ENCODE measurements around the gene HAX1.

The HAX1 gene

DNA sequence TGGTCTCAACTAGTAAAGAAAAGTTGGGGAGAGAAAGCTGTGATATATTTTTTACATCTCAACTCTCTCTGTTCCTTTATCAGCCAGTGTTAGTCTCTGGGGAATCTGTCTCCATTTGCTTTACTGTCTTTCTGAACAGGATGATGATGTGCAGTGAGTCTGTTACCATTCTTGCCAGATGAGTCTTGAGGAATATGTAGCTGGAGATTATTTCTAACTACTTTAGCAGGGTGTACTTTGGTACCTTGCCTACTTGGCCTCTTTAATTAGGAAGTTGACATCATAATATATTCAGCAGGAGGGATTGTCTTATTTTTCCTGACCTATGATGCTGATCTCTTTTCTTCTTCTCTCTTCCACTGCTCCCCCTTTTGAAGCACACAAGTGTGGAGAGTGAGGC lies 15.7 kb upstream of the HAX1 start:
- TF ChIP-seq, protein P1, sequence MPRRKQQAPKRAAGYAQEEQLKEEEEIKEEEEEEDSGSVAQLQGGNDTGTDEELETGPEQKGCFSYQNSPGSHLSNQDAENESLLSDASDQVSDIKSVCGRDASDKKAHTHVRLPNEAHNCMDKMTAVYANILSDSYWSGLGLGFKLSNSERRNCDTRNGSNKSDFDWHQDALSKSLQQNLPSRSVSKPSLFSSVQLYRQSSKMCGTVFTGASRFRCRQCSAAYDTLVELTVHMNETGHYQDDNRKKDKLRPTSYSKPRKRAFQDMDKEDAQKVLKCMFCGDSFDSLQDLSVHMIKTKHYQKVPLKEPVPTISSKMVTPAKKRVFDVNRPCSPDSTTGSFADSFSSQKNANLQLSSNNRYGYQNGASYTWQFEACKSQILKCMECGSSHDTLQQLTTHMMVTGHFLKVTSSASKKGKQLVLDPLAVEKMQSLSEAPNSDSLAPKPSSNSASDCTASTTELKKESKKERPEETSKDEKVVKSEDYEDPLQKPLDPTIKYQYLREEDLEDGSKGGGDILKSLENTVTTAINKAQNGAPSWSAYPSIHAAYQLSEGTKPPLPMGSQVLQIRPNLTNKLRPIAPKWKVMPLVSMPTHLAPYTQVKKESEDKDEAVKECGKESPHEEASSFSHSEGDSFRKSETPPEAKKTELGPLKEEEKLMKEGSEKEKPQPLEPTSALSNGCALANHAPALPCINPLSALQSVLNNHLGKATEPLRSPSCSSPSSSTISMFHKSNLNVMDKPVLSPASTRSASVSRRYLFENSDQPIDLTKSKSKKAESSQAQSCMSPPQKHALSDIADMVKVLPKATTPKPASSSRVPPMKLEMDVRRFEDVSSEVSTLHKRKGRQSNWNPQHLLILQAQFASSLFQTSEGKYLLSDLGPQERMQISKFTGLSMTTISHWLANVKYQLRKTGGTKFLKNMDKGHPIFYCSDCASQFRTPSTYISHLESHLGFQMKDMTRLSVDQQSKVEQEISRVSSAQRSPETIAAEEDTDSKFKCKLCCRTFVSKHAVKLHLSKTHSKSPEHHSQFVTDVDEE (CRISPR knock-in tag; IDR thresholded peaks at IDR 0.05), result no peak
- TF ChIP-seq ZFP3 (CRISPR knock-in tag; IDR thresholded peaks at IDR 0.05) (no peak), ZNF8 (CRISPR knock-in tag; IDR thresholded peaks at IDR 0.05) (no peak)
- ATAC-seq, result no peak

DNA sequence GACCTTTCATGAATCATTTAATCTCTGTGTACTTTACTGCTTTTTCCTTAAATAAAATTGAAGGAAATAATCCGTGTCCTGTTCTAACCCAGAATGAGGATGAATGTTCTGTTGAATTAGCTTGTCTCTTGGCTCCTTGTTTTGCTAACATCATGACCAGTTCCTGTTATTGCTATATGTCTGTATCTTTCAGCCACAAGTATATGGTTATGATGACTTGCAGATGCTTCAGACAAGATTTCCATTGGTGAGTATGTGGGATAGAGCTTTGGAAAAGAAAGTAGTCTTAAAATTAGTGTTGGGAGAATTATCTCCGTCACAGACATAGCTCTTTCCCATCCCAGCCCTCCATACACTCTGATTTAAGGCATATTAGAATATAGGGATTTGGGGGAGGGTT lies 13.6 kb upstream of the HAX1 start:
- no peak for ATAC-seq

DNA sequence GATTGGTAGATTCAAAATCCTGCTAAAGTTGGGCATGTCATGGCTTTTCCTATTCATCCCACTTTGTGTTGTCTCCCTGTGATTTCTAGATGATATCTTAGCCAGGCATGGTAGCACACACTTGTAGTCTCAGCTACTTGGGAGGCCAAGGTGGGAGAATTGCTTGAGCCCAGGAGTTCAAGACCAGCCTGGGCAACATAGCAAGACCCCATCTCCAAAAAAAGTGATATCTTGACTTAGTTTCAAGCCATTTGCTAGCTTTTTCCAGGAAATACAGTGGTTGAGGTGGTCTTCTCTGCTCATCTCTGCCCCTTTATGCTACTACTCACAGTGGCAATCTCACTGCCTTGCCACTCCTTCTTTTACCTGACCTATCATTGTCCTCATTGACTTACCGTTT lies 12.3 kb upstream of the HAX1 start:
- ATAC-seq, result no peak
- TF ChIP-seq CSDC2 (CRISPR knock-in tag; IDR thresholded peaks at IDR 0.05) (no peak), SNAI2 (CRISPR knock-in tag; IDR thresholded peaks at IDR 0.05) (no peak), ZNF70 (CRISPR knock-in tag; IDR thresholded peaks at IDR 0.05) (no peak), RARB (CRISPR knock-in tag; IDR thresholded peaks at IDR 0.05) (no peak), ZFP3 (CRISPR knock-in tag; IDR thresholded peaks at IDR 0.05) (no peak)
- TF ChIP-seq, protein P2, sequence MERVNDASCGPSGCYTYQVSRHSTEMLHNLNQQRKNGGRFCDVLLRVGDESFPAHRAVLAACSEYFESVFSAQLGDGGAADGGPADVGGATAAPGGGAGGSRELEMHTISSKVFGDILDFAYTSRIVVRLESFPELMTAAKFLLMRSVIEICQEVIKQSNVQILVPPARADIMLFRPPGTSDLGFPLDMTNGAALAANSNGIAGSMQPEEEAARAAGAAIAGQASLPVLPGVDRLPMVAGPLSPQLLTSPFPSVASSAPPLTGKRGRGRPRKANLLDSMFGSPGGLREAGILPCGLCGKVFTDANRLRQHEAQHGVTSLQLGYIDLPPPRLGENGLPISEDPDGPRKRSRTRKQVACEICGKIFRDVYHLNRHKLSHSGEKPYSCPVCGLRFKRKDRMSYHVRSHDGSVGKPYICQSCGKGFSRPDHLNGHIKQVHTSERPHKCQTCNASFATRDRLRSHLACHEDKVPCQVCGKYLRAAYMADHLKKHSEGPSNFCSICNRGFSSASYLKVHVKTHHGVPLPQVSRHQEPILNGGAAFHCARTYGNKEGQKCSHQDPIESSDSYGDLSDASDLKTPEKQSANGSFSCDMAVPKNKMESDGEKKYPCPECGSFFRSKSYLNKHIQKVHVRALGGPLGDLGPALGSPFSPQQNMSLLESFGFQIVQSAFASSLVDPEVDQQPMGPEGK (CRISPR knock-in tag; IDR thresholded peaks at IDR 0.05; ENCODE audit: borderline replicate concordance), result no peak
- TF ChIP-seq, protein P1 (CRISPR knock-in tag; IDR thresholded peaks at IDR 0.05), result no peak

More for the DNA sequence above, 13.6 kb upstream of the HAX1 start:
- no peak for TF ChIP-seq TCF4 (CRISPR knock-in tag; IDR thresholded peaks at IDR 0.05; ENCODE audit: borderline replicate concordance)
- TF ChIP-seq, protein P2 (CRISPR knock-in tag; IDR thresholded peaks at IDR 0.05; ENCODE audit: borderline replicate concordance), result no peak
- no peak for TF ChIP-seq ISL1 (CRISPR knock-in tag; IDR thresholded peaks at IDR 0.05)
- TF ChIP-seq, protein P3, sequence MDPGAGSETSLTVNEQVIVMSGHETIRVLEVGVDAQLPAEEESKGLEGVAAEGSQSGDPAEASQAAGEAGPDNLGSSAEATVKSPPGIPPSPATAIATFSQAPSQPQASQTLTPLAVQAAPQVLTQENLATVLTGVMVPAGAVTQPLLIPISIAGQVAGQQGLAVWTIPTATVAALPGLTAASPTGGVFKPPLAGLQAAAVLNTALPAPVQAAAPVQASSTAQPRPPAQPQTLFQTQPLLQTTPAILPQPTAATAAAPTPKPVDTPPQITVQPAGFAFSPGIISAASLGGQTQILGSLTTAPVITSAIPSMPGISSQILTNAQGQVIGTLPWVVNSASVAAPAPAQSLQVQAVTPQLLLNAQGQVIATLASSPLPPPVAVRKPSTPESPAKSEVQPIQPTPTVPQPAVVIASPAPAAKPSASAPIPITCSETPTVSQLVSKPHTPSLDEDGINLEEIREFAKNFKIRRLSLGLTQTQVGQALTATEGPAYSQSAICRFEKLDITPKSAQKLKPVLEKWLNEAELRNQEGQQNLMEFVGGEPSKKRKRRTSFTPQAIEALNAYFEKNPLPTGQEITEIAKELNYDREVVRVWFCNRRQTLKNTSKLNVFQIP (CRISPR knock-in tag; IDR thresholded peaks at IDR 0.05; ENCODE audit: borderline replicate concordance, low read depth), result no peak
- no peak for TF ChIP-seq ZFP30 (CRISPR knock-in tag; IDR thresholded peaks at IDR 0.05)
- TF ChIP-seq, protein P4, sequence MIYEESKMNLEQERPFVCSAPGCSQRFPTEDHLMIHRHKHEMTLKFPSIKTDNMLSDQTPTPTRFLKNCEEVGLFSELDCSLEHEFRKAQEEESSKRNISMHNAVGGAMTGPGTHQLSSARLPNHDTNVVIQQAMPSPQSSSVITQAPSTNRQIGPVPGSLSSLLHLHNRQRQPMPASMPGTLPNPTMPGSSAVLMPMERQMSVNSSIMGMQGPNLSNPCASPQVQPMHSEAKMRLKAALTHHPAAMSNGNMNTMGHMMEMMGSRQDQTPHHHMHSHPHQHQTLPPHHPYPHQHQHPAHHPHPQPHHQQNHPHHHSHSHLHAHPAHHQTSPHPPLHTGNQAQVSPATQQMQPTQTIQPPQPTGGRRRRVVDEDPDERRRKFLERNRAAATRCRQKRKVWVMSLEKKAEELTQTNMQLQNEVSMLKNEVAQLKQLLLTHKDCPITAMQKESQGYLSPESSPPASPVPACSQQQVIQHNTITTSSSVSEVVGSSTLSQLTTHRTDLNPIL (CRISPR knock-in tag; IDR thresholded peaks at IDR 0.05; ENCODE audit: low read depth), result no peak
- no peak for TF ChIP-seq ESRRG (CRISPR knock-in tag; IDR thresholded peaks at IDR 0.05)
- TF ChIP-seq PPARA (CRISPR knock-in tag; IDR thresholded peaks at IDR 0.05; ENCODE audit: borderline replicate concordance), result no peak
- TF ChIP-seq ZNF565 (CRISPR knock-in tag; conservative IDR thresholded peaks at IDR 0.05; ENCODE audit: low read depth), result no peak
- TF ChIP-seq, protein P1 (CRISPR knock-in tag; IDR thresholded peaks at IDR 0.05), result no peak
- no peak for TF ChIP-seq RARB (CRISPR knock-in tag; IDR thresholded peaks at IDR 0.05)
- TF ChIP-seq GLIS3 (CRISPR knock-in tag; IDR thresholded peaks at IDR 0.05), result no peak
- TF ChIP-seq TOX (CRISPR knock-in tag; IDR thresholded peaks at IDR 0.05; ENCODE audit: borderline replicate concordance), result no peak
- TF ChIP-seq, protein P5, sequence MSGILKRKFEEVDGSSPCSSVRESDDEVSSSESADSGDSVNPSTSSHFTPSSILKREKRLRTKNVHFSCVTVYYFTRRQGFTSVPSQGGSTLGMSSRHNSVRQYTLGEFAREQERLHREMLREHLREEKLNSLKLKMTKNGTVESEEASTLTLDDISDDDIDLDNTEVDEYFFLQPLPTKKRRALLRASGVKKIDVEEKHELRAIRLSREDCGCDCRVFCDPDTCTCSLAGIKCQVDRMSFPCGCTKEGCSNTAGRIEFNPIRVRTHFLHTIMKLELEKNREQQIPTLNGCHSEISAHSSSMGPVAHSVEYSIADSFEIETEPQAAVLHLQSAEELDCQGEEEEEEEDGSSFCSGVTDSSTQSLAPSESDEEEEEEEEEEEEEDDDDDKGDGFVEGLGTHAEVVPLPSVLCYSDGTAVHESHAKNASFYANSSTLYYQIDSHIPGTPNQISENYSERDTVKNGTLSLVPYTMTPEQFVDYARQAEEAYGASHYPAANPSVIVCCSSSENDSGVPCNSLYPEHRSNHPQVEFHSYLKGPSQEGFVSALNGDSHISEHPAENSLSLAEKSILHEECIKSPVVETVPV (CRISPR knock-in tag; IDR thresholded peaks at IDR 0.05), result no peak
- no peak for TF ChIP-seq ZFP3 (CRISPR knock-in tag; IDR thresholded peaks at IDR 0.05)
- TF ChIP-seq SNAI2 (CRISPR knock-in tag; IDR thresholded peaks at IDR 0.05), result no peak
- TF ChIP-seq CSDC2 (CRISPR knock-in tag; IDR thresholded peaks at IDR 0.05), result no peak
- no peak for TF ChIP-seq ZNF70 (CRISPR knock-in tag; IDR thresholded peaks at IDR 0.05)

Measured in SK-N-SH treated with all-trans-retinoic acid at 6 μM for 48 hours (cell line).